K562 (cell line): ENCODE results near the gene TYSND1. TPM values are rescaled to one million over a fixed set of nuclear protein-coding genes. Genes with fewer than 3 reads are reported as not detected.

Experiments
- C11orf30 ChIP-seq: fragments of 450-650 bp; IDR thresholded peaks from 2 replicates; pipeline ENCODE4 v1.6.1; 2016; ENCODE audit warnings: low read depth, mild to moderate bottlenecking
- CREB3L1 ChIP-seq: fragments of 450-650 bp; IDR thresholded peaks from 2 replicates; pipeline ENCODE4 v1.6.1; 2014; ENCODE audit warnings: low read depth, mild to moderate bottlenecking, moderate library complexity, borderline replicate concordance
- ETV5 ChIP-seq: sonication (generic); formaldehyde crosslinking; IDR thresholded peaks from 2 replicates; pipeline ENCODE4 v1.4.0; 2020; ENCODE audit warnings: low read depth, mild to moderate bottlenecking, missing genetic modification reagents
- IRF9 ChIP-seq: fragments of 450-650 bp; IDR thresholded peaks from 2 replicates; pipeline ENCODE4 v1.6.1; 2016; ENCODE audit warnings: missing biosample characterization, missing genetic modification characterization
- NRF1 ChIP-seq, 2 experiments: fragments of 450-650 bp; IDR thresholded peaks in 1 of 2; conservative IDR thresholded peaks in 1 of 2; 2 replicates each; pipeline ENCODE4 v1.6.1; 2014; ENCODE audit warnings: mild to moderate bottlenecking in 2 of 2
- POLR2AphosphoS5 ChIP-seq: IDR thresholded peaks from 2 replicates; pipeline ENCODE4 v1.6.1; 2011; ENCODE audit warnings: mild to moderate bottlenecking, low read depth, low read length, moderate library complexity; ENCODE audit not compliant: control insufficient read depth, insufficient read depth
- SMC3 ChIP-seq: conservative IDR thresholded peaks from 2 replicates; pipeline ENCODE4 v1.6.1; 2011; ENCODE audit warnings: low read depth, low read length, improper control_type of control experiment; ENCODE audit not compliant: insufficient read depth
- SRF ChIP-seq, 2 experiments: fragments of 250-450, 450-650 bp in 1 of 2; sonication (Bioruptor Pico) in 1 of 2; sonication (generic) in 1 of 2; formaldehyde crosslinking; IDR thresholded peaks; 2 replicates each; pipeline versions ENCODE4 v1.5.0 to v1.5.1; 2020 to 2022; ENCODE audit warnings: mild to moderate bottlenecking in 1 of 2, missing genetic modification reagents in 1 of 2
- TAF9B ChIP-seq: fragments of 450-650 bp; IDR thresholded peaks from 2 replicates; pipeline ENCODE4 v1.6.1; 2018; ENCODE audit warnings: mild to moderate bottlenecking; ENCODE audit not compliant: partially characterized antibody
- TRIM24 ChIP-seq, 2 experiments: fragments of 450-650 bp; IDR thresholded peaks; 2 replicates each; pipeline ENCODE4 v1.6.1; 2016
- ZEB2 ChIP-seq: fragments of 450-650 bp; IDR thresholded peaks from 2 replicates; pipeline ENCODE4 v1.6.1; 2016
- ZNF551 ChIP-seq: fragments of 250-450 bp; sonication (Bioruptor Pico); IDR thresholded peaks from 2 replicates; pipeline ENCODE4 v1.5.0; 2021; ENCODE audit warnings: mild to moderate bottlenecking, moderate library complexity
- polyA plus RNA-seq, 8 experiments: library from polyadenylated mRNA; depleted of rRNA in 4 of 8; stranded (reverse) in 5 of 8; unstranded in 3 of 8; fragments of >200 nt; fragmentation: Nextera tagmentation in 2 of 8; fragmentation: Illumina TruSeq in 1 of 8; extraction: Ambion mirVana in 2 of 8; extraction: Trizol in 1 of 8; gene quantifications; 2 replicates each; pipeline versions ENCODE4 v1.2.1 to v1.2.3, GENCODE V29; 2011 to 2014; ENCODE audit warnings: inconsistent platforms in 1 of 8, missing spikeins in 1 of 8
- total RNA-seq, 7 experiments: library from RNA; depleted of rRNA in 6 of 7; stranded (reverse); fragments of >200 nt in 6 of 7; fragmentation: Illumina TruSeq in 2 of 7; extraction: Trizol in 2 of 7; gene quantifications; 2 replicates each; pipeline versions ENCODE4 v1.2.1 to v1.2.3, GENCODE V29; 2011 to 2021; ENCODE audit warnings: low replicate concordance in 1 of 7
- TF ChIP-seq, protein P1 (sequence below): fragments of 250-450 bp; sonication (Bioruptor Pico); IDR thresholded peaks from 2 replicates; pipeline ENCODE4 v1.8.0; 2022; ENCODE audit warnings: moderate library complexity, mild to moderate bottlenecking, inconsistent platforms
- TF ChIP-seq, protein P2 (sequence below): IDR thresholded peaks from 3 replicates; pipeline ENCODE4 v1.6.1; 2011; ENCODE audit warnings: borderline replicate concordance, mild to moderate bottlenecking, moderate library complexity; ENCODE audit not compliant: insufficient read length; ENCODE audit errors: extremely low read depth
- TF ChIP-seq, protein P3 (sequence below): sonication (generic); formaldehyde crosslinking; IDR thresholded peaks from 2 replicates; pipeline ENCODE4 v1.9.0; 2022; ENCODE audit warnings: mild to moderate bottlenecking, missing genetic modification reagents
- TF ChIP-seq, protein P4 (sequence below): sonication (generic); formaldehyde crosslinking; IDR thresholded peaks from 2 replicates; pipeline ENCODE4 v1.8.0; 2022; ENCODE audit warnings: missing genetic modification reagents, mild to moderate bottlenecking, moderate library complexity, borderline replicate concordance
- TF ChIP-seq, protein P5 (sequence below): sonication (generic); formaldehyde crosslinking; IDR thresholded peaks from 2 replicates; pipeline ENCODE4 v1.9.0; 2022; ENCODE audit warnings: mild to moderate bottlenecking, missing genetic modification reagents

Gene TYSND1
- total and polyA plus RNA-seq, 9 of the 15 experiments (the other 6 are each of a cell fraction or from before 2014, with no cell fraction given), result 0.60 to 2.0 (median 1.3) TPM

DNA sequence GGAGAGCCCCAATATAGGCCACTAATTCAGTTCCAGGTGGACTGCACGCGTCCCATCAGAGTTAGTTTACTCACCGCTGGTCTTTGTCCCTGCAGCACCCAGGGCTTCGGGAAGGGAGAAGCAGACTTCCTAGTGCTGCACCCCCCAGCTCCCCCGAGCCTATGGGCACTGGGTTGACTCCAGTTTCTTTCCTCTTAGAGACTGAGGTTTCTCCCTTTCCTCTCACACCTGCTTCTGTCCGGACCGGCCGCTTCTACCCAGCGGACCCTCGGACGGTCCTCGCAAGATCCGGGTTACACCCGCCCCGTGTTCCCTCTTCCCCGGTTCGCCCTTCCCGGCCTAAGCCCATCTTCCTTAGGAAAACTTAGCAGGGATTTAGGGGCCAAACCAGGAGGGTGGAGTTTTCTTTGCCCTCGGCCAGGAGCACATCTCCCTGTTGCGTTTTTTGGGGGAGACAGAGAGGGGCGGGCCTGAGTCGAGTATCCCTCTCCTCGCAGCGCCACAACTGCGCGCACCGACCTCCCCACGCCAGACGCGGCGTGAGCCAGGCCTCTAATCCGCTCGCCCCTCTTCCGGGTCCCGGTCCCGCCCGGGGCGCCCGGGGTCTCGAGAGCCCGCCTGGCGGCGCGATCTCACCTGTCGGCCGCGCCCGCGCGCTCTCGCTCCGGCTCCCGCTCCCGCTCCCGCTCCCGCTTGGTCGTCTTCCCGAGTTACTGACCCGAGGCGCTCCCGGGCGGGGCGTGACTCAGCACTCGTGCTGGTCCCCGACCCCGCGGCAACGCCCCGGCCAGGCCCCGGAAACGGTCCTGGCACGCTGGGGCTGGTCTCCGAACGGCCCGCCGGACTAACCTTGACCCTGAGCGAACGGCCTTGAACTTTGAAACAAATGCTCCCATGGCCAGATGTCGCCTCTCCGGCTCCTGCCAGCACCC, 14.1 kb downstream of the TYSND1 start, which contains the start of gene AIFM2 (continued):
- no peak for TF ChIP-seq CREB3L1
- TF ChIP-seq, protein P1, sequence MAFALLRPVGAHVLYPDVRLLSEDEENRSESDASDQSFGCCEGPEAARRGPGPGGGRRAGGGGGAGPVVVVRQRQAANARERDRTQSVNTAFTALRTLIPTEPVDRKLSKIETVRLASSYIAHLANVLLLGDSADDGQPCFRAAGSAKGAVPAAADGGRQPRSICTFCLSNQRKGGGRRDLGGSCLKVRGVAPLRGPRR (CRISPR knock-in tag), result no peak
- TF ChIP-seq SRF (CRISPR knock-in tag; IDR thresholded peaks at IDR 0.05), result no peak
- TF ChIP-seq ETV5 (CRISPR knock-in tag), result peak; percentile 81
- TF ChIP-seq NRF1 (conservative IDR thresholded peaks at IDR 0.05 in 1 of 2, IDR thresholded peaks at IDR 0.05 in 1 of 2), result peak; percentile 52 to 60; a peak in 2 of 4 replicates
- TF ChIP-seq POLR2AphosphoS5, result peak; percentile 41; the same call in 1 of the 2 replicates
- no peak for TF ChIP-seq IRF9
- no peak for TF ChIP-seq TAF9B
- TF ChIP-seq C11orf30, result peak; percentile 87
- TF ChIP-seq, protein P2, sequence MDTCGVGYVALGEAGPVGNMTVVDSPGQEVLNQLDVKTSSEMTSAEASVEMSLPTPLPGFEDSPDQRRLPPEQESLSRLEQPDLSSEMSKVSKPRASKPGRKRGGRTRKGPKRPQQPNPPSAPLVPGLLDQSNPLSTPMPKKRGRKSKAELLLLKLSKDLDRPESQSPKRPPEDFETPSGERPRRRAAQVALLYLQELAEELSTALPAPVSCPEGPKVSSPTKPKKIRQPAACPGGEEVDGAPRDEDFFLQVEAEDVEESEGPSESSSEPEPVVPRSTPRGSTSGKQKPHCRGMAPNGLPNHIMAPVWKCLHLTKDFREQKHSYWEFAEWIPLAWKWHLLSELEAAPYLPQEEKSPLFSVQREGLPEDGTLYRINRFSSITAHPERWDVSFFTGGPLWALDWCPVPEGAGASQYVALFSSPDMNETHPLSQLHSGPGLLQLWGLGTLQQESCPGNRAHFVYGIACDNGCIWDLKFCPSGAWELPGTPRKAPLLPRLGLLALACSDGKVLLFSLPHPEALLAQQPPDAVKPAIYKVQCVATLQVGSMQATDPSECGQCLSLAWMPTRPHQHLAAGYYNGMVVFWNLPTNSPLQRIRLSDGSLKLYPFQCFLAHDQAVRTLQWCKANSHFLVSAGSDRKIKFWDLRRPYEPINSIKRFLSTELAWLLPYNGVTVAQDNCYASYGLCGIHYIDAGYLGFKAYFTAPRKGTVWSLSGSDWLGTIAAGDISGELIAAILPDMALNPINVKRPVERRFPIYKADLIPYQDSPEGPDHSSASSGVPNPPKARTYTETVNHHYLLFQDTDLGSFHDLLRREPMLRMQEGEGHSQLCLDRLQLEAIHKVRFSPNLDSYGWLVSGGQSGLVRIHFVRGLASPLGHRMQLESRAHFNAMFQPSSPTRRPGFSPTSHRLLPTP, result no peak
- TF ChIP-seq, protein P3, sequence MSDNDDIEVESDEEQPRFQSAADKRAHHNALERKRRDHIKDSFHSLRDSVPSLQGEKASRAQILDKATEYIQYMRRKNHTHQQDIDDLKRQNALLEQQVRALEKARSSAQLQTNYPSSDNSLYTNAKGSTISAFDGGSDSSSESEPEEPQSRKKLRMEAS (CRISPR knock-in tag), result peak; percentile 16; the same call in 1 of the 2 replicates
- TF ChIP-seq, protein P4, sequence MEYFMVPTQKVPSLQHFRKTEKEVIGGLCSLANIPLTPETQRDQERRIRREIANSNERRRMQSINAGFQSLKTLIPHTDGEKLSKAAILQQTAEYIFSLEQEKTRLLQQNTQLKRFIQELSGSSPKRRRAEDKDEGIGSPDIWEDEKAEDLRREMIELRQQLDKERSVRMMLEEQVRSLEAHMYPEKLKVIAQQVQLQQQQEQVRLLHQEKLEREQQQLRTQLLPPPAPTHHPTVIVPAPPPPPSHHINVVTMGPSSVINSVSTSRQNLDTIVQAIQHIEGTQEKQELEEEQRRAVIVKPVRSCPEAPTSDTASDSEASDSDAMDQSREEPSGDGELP (CRISPR knock-in tag), result peak; percentile 33; the same call in 1 of the 2 replicates
- TF ChIP-seq ZEB2, result 0 out of 2 replicates have a peak, but pooled peaks have one; percentile 27
- TF ChIP-seq TRIM24 (IDR thresholded peaks at IDR 0.05), result no peak
- TF ChIP-seq ZNF551 (CRISPR knock-in tag), result no peak
- no peak for TF ChIP-seq SMC3
- TF ChIP-seq, protein P5, sequence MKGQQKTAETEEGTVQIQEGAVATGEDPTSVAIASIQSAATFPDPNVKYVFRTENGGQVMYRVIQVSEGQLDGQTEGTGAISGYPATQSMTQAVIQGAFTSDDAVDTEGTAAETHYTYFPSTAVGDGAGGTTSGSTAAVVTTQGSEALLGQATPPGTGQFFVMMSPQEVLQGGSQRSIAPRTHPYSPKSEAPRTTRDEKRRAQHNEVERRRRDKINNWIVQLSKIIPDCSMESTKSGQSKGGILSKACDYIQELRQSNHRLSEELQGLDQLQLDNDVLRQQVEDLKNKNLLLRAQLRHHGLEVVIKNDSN, result no peak
